Epithelial cell of umbilical artery (primary cell): Measurements from ENCODE around the gene PHLDB2. TPM values are rescaled to one million over a fixed set of nuclear protein-coding genes. Genes with fewer than 3 reads are reported as not detected.

ENCODE experiments used
- total RNA-seq: library from RNA; depleted of rRNA; stranded (reverse); fragments of >200 nt; gene quantifications from 2 replicates; pipeline ENCODE4 v1.2.3, GENCODE V29; 2014

PHLDB2 gene
- 56.8 and 139 TPM in 2 replicates for total RNA-seq

DNA sequence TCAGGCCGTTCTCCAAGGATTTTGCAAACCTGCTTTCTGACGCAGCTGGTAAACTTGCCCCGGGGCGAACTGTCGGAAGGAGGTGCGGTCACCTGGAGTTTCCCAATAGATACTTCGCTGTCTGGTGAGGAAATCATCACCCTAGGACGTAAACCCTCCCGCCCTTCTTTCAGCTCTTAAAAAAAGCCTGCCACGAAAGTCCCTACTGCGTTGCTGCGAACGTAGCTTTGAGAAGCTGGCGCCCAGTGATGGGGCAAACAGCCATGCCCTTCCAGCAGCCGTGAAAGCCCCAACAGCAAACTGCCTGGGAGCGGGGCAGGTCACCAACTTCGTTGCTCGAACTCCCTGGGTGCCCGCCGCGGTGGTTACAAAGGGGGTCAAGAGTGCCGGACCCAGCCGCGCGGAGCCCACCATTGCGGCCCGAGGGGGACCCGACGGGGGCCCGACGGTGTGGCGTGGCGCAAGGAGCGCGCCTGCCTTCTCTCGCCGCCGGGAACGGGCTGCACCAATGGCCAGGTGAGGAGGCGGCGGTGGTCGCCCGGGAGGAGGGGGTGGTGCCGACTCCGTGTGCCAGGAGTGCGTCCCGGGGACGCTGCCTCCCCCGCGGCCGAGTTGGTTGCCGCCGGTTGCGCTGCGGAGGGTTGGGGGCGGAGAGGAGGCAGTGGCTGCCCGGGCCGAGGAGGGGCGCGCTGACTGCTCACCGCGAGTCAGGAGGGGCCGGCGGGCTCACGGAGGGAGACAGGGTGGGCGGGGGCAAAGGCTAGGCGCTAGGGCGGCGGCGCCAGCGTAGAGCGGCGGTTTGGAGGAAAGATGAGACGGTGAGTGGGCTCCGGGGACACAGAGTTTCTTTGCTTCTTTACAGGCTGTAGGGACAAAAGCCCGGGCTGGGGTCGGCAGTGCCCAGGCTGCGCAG lies at the start of gene PHLDB2:
TSS of gene PHLDB2 (plus strand) at position 205 of the 913 bp plus-strand sequence. CDS start 24,813 bp downstream, outside the sequence.

DNA sequence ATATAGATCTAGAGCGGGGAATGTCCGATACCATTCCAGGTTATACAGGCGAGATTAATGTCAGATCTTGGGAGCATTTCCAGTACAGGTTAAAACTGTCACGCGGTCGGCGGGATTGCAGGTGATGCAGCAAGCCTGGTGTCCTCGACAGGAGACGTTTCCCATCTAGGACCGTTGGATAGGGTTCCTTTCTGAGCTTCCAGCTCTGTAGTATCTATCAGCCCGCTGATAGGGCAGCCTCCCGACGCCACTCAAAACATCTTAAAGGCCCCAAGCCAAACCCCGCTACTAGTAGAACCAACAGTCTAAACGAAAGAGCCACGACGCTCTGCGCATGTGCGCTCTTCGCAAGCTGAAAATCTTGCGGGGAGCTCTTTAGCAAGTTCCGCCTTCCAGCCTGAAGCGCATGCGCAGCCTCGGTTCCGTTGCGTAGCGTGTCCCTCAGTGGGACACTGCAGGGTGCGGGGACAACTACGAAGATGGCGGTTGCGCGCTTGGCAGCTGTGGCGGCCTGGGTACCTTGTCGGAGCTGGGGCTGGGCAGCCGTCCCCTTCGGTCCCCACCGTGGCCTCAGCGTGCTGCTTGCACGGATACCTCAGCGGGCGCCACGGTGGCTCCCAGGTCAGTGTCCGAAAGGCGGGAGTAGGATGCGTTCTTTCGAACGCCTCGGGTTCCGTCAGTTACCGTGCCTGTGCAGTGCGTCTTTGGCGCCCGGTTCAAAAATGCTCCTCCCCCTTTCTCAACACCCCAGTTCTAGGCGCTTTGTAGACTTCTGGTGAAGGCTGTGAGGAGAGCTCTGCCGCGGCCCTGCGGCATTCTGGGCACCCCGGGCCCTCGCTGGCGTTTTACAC lies 119.7 kb downstream of the PHLDB2 start, which contains the start of gene ABHD10:
TSS of gene ABHD10 (plus strand) at position 444 of the 851 bp plus-strand sequence. CDS start at position 480, 36 bp downstream.

DNA sequence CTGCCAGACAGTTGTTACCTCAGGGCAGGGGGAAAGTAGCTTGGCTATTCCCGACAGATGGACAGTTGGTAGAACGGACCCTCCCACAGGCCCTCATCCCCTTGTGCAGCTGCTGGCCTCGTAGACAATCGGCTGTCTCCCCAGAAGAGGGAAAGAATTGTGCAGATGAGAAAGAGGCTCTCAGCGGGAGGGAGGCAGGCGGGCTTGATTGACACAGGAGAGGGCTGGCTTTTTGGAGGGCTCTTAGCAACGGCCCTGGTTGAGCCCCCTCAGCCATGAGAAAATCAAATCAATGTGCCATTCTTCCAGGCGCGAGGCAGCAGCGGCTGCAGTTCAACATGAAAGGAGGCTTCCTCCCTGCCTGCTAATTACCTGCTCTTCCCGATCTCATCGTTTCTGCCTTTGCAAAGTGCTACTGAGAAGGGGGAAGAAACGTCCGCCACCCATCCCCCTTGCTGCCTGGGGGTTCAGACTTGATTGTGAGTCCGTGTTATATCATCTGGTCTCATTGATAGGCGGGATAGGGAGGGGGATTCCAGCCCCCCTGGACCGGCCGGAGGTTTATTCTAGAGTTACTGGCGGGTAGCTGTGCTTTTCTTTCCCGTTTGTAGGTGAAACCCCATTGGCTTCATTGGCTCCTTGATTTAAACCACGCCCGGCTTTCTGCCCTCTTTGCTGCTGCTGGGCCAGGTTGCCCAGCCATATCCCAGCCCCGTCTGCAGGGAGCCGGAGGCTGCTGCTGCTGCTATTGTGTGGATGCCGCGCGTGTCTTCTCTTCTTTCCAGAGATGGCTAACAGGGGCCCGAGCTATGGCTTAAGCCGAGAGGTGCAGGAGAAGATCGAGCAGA lies 139.8 kb downstream of the PHLDB2 start, which contains the start of gene TAGLN3:
TSS of gene TAGLN3 (plus strand) at position 287 of the 848 bp plus-strand sequence. CDS start at position 788, 501 bp downstream.

Other genes starting within 250 kb of the PHLDB2 start
- 0.65 and 2.4 TPM in 2 replicates for gene PLCXD2, start 184.6 kb upstream of the PHLDB2 start, total RNA-seq
- gene ABHD10, start 119.8 kb downstream of the PHLDB2 start, total RNA-seq, result 31.5 and 54.3 TPM in 2 replicates
- not detected in 2 replicates for gene TAGLN3, start 139.7 kb downstream of the PHLDB2 start, total RNA-seq
- not detected in 2 replicates for gene TMPRSS7, start 175.5 kb downstream of the PHLDB2 start, total RNA-seq
- gene C3orf52, start 227.1 kb downstream of the PHLDB2 start, total RNA-seq, result 4.2 and 4.6 TPM in 2 replicates